H9 (cell line): ENCODE measurements around the gene POLD3. TPM values are rescaled to one million over a fixed set of nuclear protein-coding genes. Genes with fewer than 3 reads are reported as not detected.
"Not testable (repeated sequence)": the region's sequence is repeated elsewhere in the genome, so short reads cannot be mapped to it uniquely, and the experiment has no call there.

ENCODE experiments used
- DNase-seq: peaks from one replicate; pipeline ENCODE4 v3.0.0-alpha.2; 2017
- H2AFZ ChIP-seq: one replicate; pipeline ENCODE4 v1.6.1; 2013; ENCODE audit warnings: mild to moderate bottlenecking, low read length, control low read depth, moderate library complexity
- H2AK5ac ChIP-seq: 2 replicates; pipeline ENCODE4 v1.6.1; 2013; ENCODE audit warnings: low read length, control low read depth, mixed read lengths; ENCODE audit not compliant: insufficient read length
- H2BK120ac ChIP-seq: one replicate; pipeline ENCODE4 v1.6.1; 2013; ENCODE audit warnings: low read depth, mild to moderate bottlenecking, low read length, control low read depth, inconsistent platforms; ENCODE audit not compliant: poor library complexity, severe bottlenecking
- H2BK12ac ChIP-seq: 2 replicates; pipeline ENCODE4 v1.6.1; 2013; ENCODE audit warnings: low read length, control low read depth, mixed read lengths, low read depth; ENCODE audit not compliant: insufficient read length
- H2BK15ac ChIP-seq: 2 replicates; pipeline ENCODE4 v1.6.1; 2013; ENCODE audit warnings: low read depth, low read length, control low read depth
- H2BK20ac ChIP-seq: one replicate; pipeline ENCODE4 v1.6.1; 2013; ENCODE audit warnings: low read depth, mild to moderate bottlenecking, low read length, control low read depth, inconsistent platforms; ENCODE audit not compliant: poor library complexity, severe bottlenecking
- H2BK5ac ChIP-seq: 2 replicates; pipeline ENCODE4 v1.6.1; 2013; ENCODE audit warnings: low read length, control low read depth, mixed read lengths; ENCODE audit not compliant: insufficient read length
- H3K14ac ChIP-seq: 2 replicates; pipeline ENCODE4 v1.6.1; 2013; ENCODE audit warnings: low read length, control low read depth; ENCODE audit not compliant: insufficient read depth
- H3K18ac ChIP-seq: 2 replicates; pipeline ENCODE4 v1.6.1; 2013; ENCODE audit warnings: low read depth, mild to moderate bottlenecking, mixed read lengths, low read length, control low read depth; ENCODE audit not compliant: insufficient read length
- H3K23ac ChIP-seq: 2 replicates; pipeline ENCODE4 v1.6.1; 2013; ENCODE audit warnings: low read length, control low read depth, mixed read lengths, low read depth; ENCODE audit not compliant: insufficient read length
- H3K23me2 ChIP-seq: 2 replicates; pipeline ENCODE4 v1.6.1; 2013; ENCODE audit warnings: low read depth, mild to moderate bottlenecking, mixed read lengths, low read length, control low read depth; ENCODE audit not compliant: insufficient read length, poor library complexity, severe bottlenecking
- H3K27ac ChIP-seq: 2 replicates; pipeline ENCODE4 v1.5.1; 2013; ENCODE audit warnings: low read length, control low read depth, mixed read lengths, low read depth; ENCODE audit not compliant: insufficient read length
- H3K27me3 ChIP-seq: 2 replicates; pipeline ENCODE4 v1.6.1; 2013; ENCODE audit warnings: low read length, control low read depth, inconsistent platforms; ENCODE audit not compliant: insufficient read depth
- H3K4ac ChIP-seq: 2 replicates; pipeline ENCODE4 v1.6.1; 2013; ENCODE audit warnings: low read depth, mild to moderate bottlenecking, control low read depth, inconsistent platforms, low read length, moderate library complexity
- H3K4me1 ChIP-seq: 2 replicates; pipeline ENCODE4 v1.6.1; 2013; ENCODE audit warnings: low read length, control low read depth, inconsistent platforms; ENCODE audit not compliant: insufficient read depth
- H3K4me2 ChIP-seq: 2 replicates; pipeline ENCODE4 v1.6.1; 2013; ENCODE audit warnings: low read length, control low read depth, mixed read lengths; ENCODE audit not compliant: insufficient read length, insufficient read depth
- H3K56ac ChIP-seq: 2 replicates; pipeline ENCODE4 v1.6.1; 2013; ENCODE audit warnings: low read depth, mild to moderate bottlenecking, mixed read lengths, low read length, control low read depth; ENCODE audit not compliant: insufficient read length
- H3K79me1 ChIP-seq: 2 replicates; pipeline ENCODE4 v1.6.1; 2013; ENCODE audit warnings: low read depth, mild to moderate bottlenecking, moderate library complexity, low read length, control low read depth, inconsistent platforms; ENCODE audit not compliant: insufficient read depth, poor library complexity, severe bottlenecking
- H3K79me2 ChIP-seq: 2 replicates; pipeline ENCODE4 v1.6.1; 2013; ENCODE audit warnings: low read length, control low read depth, inconsistent platforms; ENCODE audit not compliant: insufficient read depth
- H3K9ac ChIP-seq: 2 replicates; pipeline ENCODE4 v1.6.1; 2013; ENCODE audit warnings: low read length, control low read depth, mixed read lengths; ENCODE audit not compliant: insufficient read length; ENCODE audit errors: extremely low read depth
- H3K9me3 ChIP-seq: one replicate; pipeline ENCODE4 v1.6.1; 2013; ENCODE audit warnings: low read depth, low read length, inconsistent platforms; ENCODE audit not compliant: control insufficient read depth
- H3T11ph ChIP-seq: one replicate; pipeline ENCODE4 v1.6.1; 2013; ENCODE audit warnings: mild to moderate bottlenecking, low read length, control low read depth, inconsistent platforms
- H4K20me1 ChIP-seq: one replicate; pipeline ENCODE4 v1.6.1; 2013; ENCODE audit not compliant: control insufficient read depth, insufficient read length, insufficient read depth
- H4K5ac ChIP-seq: 2 replicates; pipeline ENCODE4 v1.6.1; 2013; ENCODE audit warnings: low read depth, mild to moderate bottlenecking, mixed read lengths, low read length, control low read depth; ENCODE audit not compliant: insufficient read length
- H4K8ac ChIP-seq: replicated peaks from 2 replicates; pipeline ENCODE4 v1.6.1; 2013; ENCODE audit warnings: low read length, control low read depth, mixed read lengths, low read depth; ENCODE audit not compliant: insufficient read length
- H4K91ac ChIP-seq: 2 replicates; pipeline ENCODE4 v1.6.1; 2013; ENCODE audit warnings: low read depth, mild to moderate bottlenecking, moderate library complexity, mixed read lengths, low read length, control low read depth; ENCODE audit not compliant: insufficient read length
- H3K27ac Mint-ChIP-seq, 3 experiments: 2 replicates in 2 of 3; 3 replicates in 1 of 3; pipeline ENCODE4 v1.8.0; 2020 to 2021; ENCODE audit warnings: mixed read lengths in 3 of 3, mild to moderate bottlenecking in 1 of 3, moderate library complexity in 1 of 3
- H3K27me3 Mint-ChIP-seq: 2 replicates; pipeline ENCODE4 v1.8.0; 2021; ENCODE audit warnings: low read depth, mild to moderate bottlenecking, moderate library complexity, mixed read lengths
- H3K36me3 Mint-ChIP-seq, 3 experiments: 2 replicates in 2 of 3; 3 replicates in 1 of 3; pipeline ENCODE4 v1.8.0; 2020 to 2021; ENCODE audit warnings: low read depth in 3 of 3, mixed read lengths in 3 of 3; ENCODE audit not compliant: insufficient read depth in 1 of 3
- H3K4me1 Mint-ChIP-seq, 2 experiments: 2 replicates each; pipeline ENCODE4 v1.8.0; 2020; ENCODE audit warnings: mixed read lengths in 2 of 2
- H3K4me3 Mint-ChIP-seq, 2 experiments: 2 replicates in 1 of 2; 3 replicates in 1 of 2; pipeline ENCODE4 v1.8.0; 2020 to 2021; ENCODE audit warnings: mild to moderate bottlenecking in 2 of 2, mixed read lengths in 2 of 2, moderate library complexity in 1 of 2
- H3K9me3 Mint-ChIP-seq, 2 experiments: 2 replicates in 1 of 2; 3 replicates in 1 of 2; pipeline ENCODE4 v1.8.0; 2020; ENCODE audit warnings: mild to moderate bottlenecking in 2 of 2, mixed read lengths in 2 of 2, moderate library complexity in 1 of 2
- WGBS: extraction: QIAGEN DNeasy Blood & Tissue Kit; methylation state at CpG from one replicate; pipeline ENCODE4 v1.1.7; 2013; ENCODE audit warnings: missing lambda C conversion rate, low lambda C conversion rate, mixed read lengths; ENCODE audit not compliant: insufficient read length; ENCODE audit errors: extremely low coverage; 5-methylcytosine and 5-hydroxymethylcytosine counted together
- total RNA-seq: library from RNA; stranded (reverse); gene quantifications from 2 replicates; pipeline ENCODE4 v1.2.1, GENCODE V29; 2021
- TF ChIP-seq, protein P1 (sequence below): fragments of 200-600 bp; sonication (generic); conservative IDR thresholded peaks from 3 replicates; pipeline ENCODE4 v1.8.0; 2021; ENCODE audit warnings: antibody characterized with exemption, mild to moderate bottlenecking

POLD3 gene
- total RNA-seq, 1 experiment from 2014 or later = 34.1 TPM

DNA sequence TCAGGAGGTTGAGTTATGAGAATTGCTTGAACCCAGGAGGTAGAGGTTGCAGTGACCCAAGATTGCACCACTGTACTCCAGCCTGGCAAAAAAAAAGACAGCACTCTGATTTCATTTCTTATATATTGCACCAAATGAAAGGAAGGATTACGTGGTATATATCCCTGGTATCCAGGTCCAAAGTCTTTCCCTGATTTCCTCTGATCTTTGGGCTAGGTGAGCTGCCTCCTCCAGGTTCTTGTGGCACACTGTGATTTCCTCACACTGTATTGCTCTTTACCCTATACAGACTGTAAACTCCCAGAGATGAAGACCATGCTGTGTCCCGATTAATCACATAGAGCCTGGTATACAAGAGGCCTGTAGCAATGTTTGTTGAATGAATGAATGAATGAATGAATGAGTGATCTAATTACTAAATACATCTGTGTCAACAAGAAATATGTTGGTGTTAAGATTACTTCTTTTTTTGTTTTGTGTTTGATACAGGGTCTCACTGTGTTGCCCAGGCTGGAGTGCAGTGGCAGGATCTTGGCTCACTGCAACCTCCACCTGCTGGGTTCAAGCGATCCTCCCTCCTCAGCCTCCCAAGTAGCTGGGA lies 9.3 kb upstream of the POLD3 start:
- Histone ChIP-seq H2BK20ac (no peak overlapping the region), H2BK5ac (no peak overlapping the region), H3T11ph (no peak overlapping the region), H2BK15ac (no peak overlapping the region), H3K23me2 (no peaks in the 10 kb centered on the region), H3K79me2 (no peaks in the 10 kb centered on the region), H3K4me2 (no peak overlapping the region), H3K4ac (no peak overlapping the region), H2AFZ (no peak overlapping the region), H3K18ac (no peak overlapping the region), H3K14ac (no peak overlapping the region), H4K20me1 (no peaks in the 10 kb centered on the region), H4K8ac (no peak overlapping the region), H4K5ac (no peak overlapping the region), H3K56ac (no peak overlapping the region), H3K9ac (no peak overlapping the region), H3K27ac (no peak overlapping the region), H3K27me3 (no peaks in the 10 kb centered on the region), H3K9me3 (no peaks in the 10 kb centered on the region), H3K23ac (no peak overlapping the region), H2AK5ac (no peak overlapping the region), H4K91ac (no peak overlapping the region), H3K79me1 (no peaks in the 10 kb centered on the region), H3K4me1 (no peaks in the 10 kb centered on the region), H2BK120ac (no peak overlapping the region), H2BK12ac (no peak overlapping the region)
- H3K36me3 Mint-ChIP-seq = no peaks in the 10 kb centered on the region
- H3K27me3 Mint-ChIP-seq = no peaks in the 10 kb centered on the region
- H3K4me3 Mint-ChIP-seq = no peak overlapping the region
- TF ChIP-seq, protein P1, sequence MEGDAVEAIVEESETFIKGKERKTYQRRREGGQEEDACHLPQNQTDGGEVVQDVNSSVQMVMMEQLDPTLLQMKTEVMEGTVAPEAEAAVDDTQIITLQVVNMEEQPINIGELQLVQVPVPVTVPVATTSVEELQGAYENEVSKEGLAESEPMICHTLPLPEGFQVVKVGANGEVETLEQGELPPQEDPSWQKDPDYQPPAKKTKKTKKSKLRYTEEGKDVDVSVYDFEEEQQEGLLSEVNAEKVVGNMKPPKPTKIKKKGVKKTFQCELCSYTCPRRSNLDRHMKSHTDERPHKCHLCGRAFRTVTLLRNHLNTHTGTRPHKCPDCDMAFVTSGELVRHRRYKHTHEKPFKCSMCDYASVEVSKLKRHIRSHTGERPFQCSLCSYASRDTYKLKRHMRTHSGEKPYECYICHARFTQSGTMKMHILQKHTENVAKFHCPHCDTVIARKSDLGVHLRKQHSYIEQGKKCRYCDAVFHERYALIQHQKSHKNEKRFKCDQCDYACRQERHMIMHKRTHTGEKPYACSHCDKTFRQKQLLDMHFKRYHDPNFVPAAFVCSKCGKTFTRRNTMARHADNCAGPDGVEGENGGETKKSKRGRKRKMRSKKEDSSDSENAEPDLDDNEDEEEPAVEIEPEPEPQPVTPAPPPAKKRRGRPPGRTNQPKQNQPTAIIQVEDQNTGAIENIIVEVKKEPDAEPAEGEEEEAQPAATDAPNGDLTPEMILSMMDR = no peak
- H3K4me1 Mint-ChIP-seq = peaks cover 0 to 1% of the 10 kb centered on the region in 2 experiments; a peak in 1 of 4 replicates
- no peaks in the 10 kb centered on the region for H3K9me3 Mint-ChIP-seq
- DNase-seq = no peak
- no peak overlapping the region for H3K27ac Mint-ChIP-seq
- no CpG with 5 or more reads among the region's 3 CpGs for WGBS

DNA sequence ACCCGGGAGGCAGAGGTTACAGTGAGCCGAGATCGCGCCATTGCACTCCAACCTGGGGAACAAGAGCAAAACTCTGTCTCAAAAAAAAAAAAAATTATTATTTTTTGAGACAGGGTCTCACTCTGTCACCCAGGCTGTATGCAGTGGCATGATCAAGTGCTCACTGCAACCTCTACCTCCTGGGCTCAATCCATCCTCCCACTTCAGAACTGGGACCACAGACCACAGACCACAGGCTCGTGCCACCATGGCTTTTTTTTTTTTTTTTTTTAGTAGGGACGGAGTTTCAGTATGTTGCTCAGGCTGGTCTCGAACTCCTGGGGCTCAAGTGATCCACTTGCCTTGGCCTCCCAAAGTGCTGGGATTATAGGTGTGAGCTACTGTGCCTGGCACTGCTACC lies 1.9 kb upstream of the POLD3 start:
- H3K4me3 Mint-ChIP-seq, H3K56ac ChIP-seq, H3K79me2 ChIP-seq, H3K27ac Mint-ChIP-seq, H3K27me3 Mint-ChIP-seq, H2BK120ac ChIP-seq, H4K8ac ChIP-seq, H2BK20ac ChIP-seq, H3K4me2 ChIP-seq, H2BK15ac ChIP-seq, H3T11ph ChIP-seq, H3K27ac ChIP-seq, H3K4me1 ChIP-seq, DNase-seq, H2AFZ ChIP-seq, H3K9me3 ChIP-seq, H4K20me1 ChIP-seq, H3K27me3 ChIP-seq, H3K9ac ChIP-seq, H2AK5ac ChIP-seq, H2BK5ac ChIP-seq, H3K79me1 ChIP-seq, H3K14ac ChIP-seq, H4K91ac ChIP-seq, H2BK12ac ChIP-seq, H3K23ac ChIP-seq, H4K5ac ChIP-seq, H3K9me3 Mint-ChIP-seq, H3K4ac ChIP-seq, H3K18ac ChIP-seq: not testable (repeated sequence)
- H3K23me2 ChIP-seq = peaks cover 12% of the 10 kb centered on the region
- peaks cover 9 to 17% (median 15%) of the 10 kb centered on the region in 3 experiments; a peak in 6 of 7 replicates for H3K36me3 Mint-ChIP-seq
- no CpG with 5 or more reads among the region's 7 CpGs for whole genome bisulfite sequencing
- H3K4me1 Mint-ChIP-seq = peaks cover 11% of the 10 kb centered on the region in 2 experiments
